UCSD-AML1 (cell line): ENCODE results near the gene STK33.

Experiments
- DNase-seq: peaks from one replicate; lab custom pipeline; 2025; ENCODE audit not compliant: unreplicated experiment; lab: John Stamatoyannopoulos, UW

The STK33 gene

GRCh38 chr11:8375932-8376331, 218.1 kb downstream of the STK33 start:
- no peak for DNase-seq

GRCh38 chr11:8375460-8375859, 218.6 kb downstream of the STK33 start:
- no peak for DNase-seq

GRCh38 chr11:8374716-8375115, 219.3 kb downstream of the STK33 start:
- no peak for DNase-seq

GRCh38 chr11:8373519-8374432, 220.3 kb downstream of the STK33 start:
- no peak for DNase-seq

GRCh38 chr11:8372641-8373381, 221.2 kb downstream of the STK33 start:
- no peak for DNase-seq

GRCh38 chr11:8371516-8371884, 222.5 kb downstream of the STK33 start:
- no peak for DNase-seq

- no peak for DNase-seq
Observed at GRCh38 chr11:8370812-8371515, 223.1 kb downstream of the STK33 start.

- no peak for DNase-seq
Observed at GRCh38 chr11:8369592-8370205, 224.3 kb downstream of the STK33 start.

- DNase-seq = no peak
Observed at GRCh38 chr11:8368772-8369171, 225.3 kb downstream of the STK33 start.

GRCh38 chr11:8368194-8368593, 225.8 kb downstream of the STK33 start:
- no peak for DNase-seq

- DNase-seq = no peak
Observed at GRCh38 chr11:8366316-8366715, 227.7 kb downstream of the STK33 start.

GRCh38 chr11:8365216-8365941, 228.6 kb downstream of the STK33 start:
- no peak for DNase-seq

- DNase-seq = no peak
Observed at GRCh38 chr11:8363921-8364320, 230.1 kb downstream of the STK33 start.

GRCh38 chr11:8362899-8363298, 231.1 kb downstream of the STK33 start:
- DNase-seq = no peak

- DNase-seq = no peak
Observed at GRCh38 chr11:8362491-8362890, 231.5 kb downstream of the STK33 start.

GRCh38 chr11:8361664-8362210, 232.3 kb downstream of the STK33 start:
- DNase-seq = no peak

- no peak for DNase-seq
Observed at GRCh38 chr11:8361206-8361605, 232.8 kb downstream of the STK33 start.

GRCh38 chr11:8360086-8360828, 233.8 kb downstream of the STK33 start:
- no peak for DNase-seq

- DNase-seq = no peak
Observed at GRCh38 chr11:8359521-8359920, 234.5 kb downstream of the STK33 start.
